Measurements from ENCODE around the gene STAP1.
A peak's percentile ranks its signal among the peaks of the same experiment; 100 is the strongest.
"Not testable (repeated sequence)": the region's sequence is repeated elsewhere in the genome, so short reads cannot be mapped to it uniquely, and the experiment has no call there.

Gene STAP1

GRCh38 chr4:67552146-67552792, 6.3 kb upstream of the STAP1 start:
- not testable (repeated sequence) for H3K4me3 ChIP-seq (ENCODE audit: low read depth, low read length)

GRCh38 chr4:67554096-67554495, 4.4 kb upstream of the STAP1 start:
- no peak for DNase-seq (ENCODE audit: low read depth)
- no peak overlapping the region for H3K4me3 ChIP-seq (ENCODE audit: low read depth, low read length)

More at GRCh38 chr4:67552146-67552792, 6.3 kb upstream of the STAP1 start:
- DNase-seq (ENCODE audit: low read depth) = not testable (repeated sequence)

- DNase-seq (ENCODE audit: low read depth) = no peak
- no peak overlapping the region for H3K4me3 ChIP-seq (ENCODE audit: low read depth, low read length)
Measured at GRCh38 chr4:67555447-67555846, 3.1 kb upstream of the STAP1 start.

GRCh38 chr4:67556436-67556835, 2.1 kb upstream of the STAP1 start:
- no peak overlapping the region for H3K4me3 ChIP-seq (ENCODE audit: low read depth, low read length)
- no peak for DNase-seq (ENCODE audit: low read depth)

- no peak for DNase-seq (ENCODE audit: low read depth)
- no peak overlapping the region for H3K4me3 ChIP-seq (ENCODE audit: low read depth, low read length)
Measured at GRCh38 chr4:67565284-67565683, 6.8 kb downstream of the STAP1 start.

- no peak overlapping the region for H3K4me3 ChIP-seq (ENCODE audit: low read depth, low read length)
- DNase-seq (ENCODE audit: low read depth) = no peak
Measured at GRCh38 chr4:67566335-67566734, 7.8 kb downstream of the STAP1 start.

- no peak overlapping the region for H3K4me3 ChIP-seq (ENCODE audit: low read depth, low read length)
- peak; percentile 36 for DNase-seq (ENCODE audit: low read depth)
Measured at GRCh38 chr4:67568820-67569219, 10.3 kb downstream of the STAP1 start.

GRCh38 chr4:67570537-67570936, 12.0 kb downstream of the STAP1 start:
- DNase-seq (ENCODE audit: low read depth) = no peak
- H3K4me3 ChIP-seq (ENCODE audit: low read depth, low read length) = no peak overlapping the region

GRCh38 chr4:67571975-67572374, 13.4 kb downstream of the STAP1 start:
- DNase-seq (ENCODE audit: low read depth) = no peak
- H3K4me3 ChIP-seq (ENCODE audit: low read depth, low read length) = no peak overlapping the region

GRCh38 chr4:67573193-67573592, 14.7 kb downstream of the STAP1 start:
- DNase-seq (ENCODE audit: low read depth) = no peak
- H3K4me3 ChIP-seq (ENCODE audit: low read depth, low read length) = no peak overlapping the region

- no peak overlapping the region for H3K4me3 ChIP-seq (ENCODE audit: low read depth, low read length)
- DNase-seq (ENCODE audit: low read depth) = no peak
Measured at GRCh38 chr4:67575232-67576058, 16.9 kb downstream of the STAP1 start.

GRCh38 chr4:67576059-67576466, 17.5 kb downstream of the STAP1 start:
- no peak overlapping the region for H3K4me3 ChIP-seq (ENCODE audit: low read depth, low read length)
- DNase-seq (ENCODE audit: low read depth) = no peak

GRCh38 chr4:67576538-67576937, 18.0 kb downstream of the STAP1 start:
- DNase-seq (ENCODE audit: low read depth) = no peak
- H3K4me3 ChIP-seq (ENCODE audit: low read depth, low read length) = no peak overlapping the region

GRCh38 chr4:67580577-67580976, 22.1 kb downstream of the STAP1 start:
- no peak for DNase-seq (ENCODE audit: low read depth)
- H3K4me3 ChIP-seq (ENCODE audit: low read depth, low read length) = no peak overlapping the region

- DNase-seq (ENCODE audit: low read depth) = no peak
- H3K4me3 ChIP-seq (ENCODE audit: low read depth, low read length) = no peak overlapping the region
Measured at GRCh38 chr4:67581208-67581857, 22.8 kb downstream of the STAP1 start.

- H3K4me3 ChIP-seq (ENCODE audit: low read depth, low read length) = no peak overlapping the region
- no peak for DNase-seq (ENCODE audit: low read depth)
Measured at GRCh38 chr4:67581913-67582312, 23.4 kb downstream of the STAP1 start.

- H3K4me3 ChIP-seq (ENCODE audit: low read depth, low read length) = no peak overlapping the region
- no peak for DNase-seq (ENCODE audit: low read depth)
Measured at GRCh38 chr4:67584496-67584895, 26.0 kb downstream of the STAP1 start.

- H3K4me3 ChIP-seq (ENCODE audit: low read depth, low read length) = no peak overlapping the region
- DNase-seq (ENCODE audit: low read depth) = no peak
Measured at GRCh38 chr4:67587156-67587555, 28.6 kb downstream of the STAP1 start.

- H3K4me3 ChIP-seq (ENCODE audit: low read depth, low read length) = no peak overlapping the region
- no peak for DNase-seq (ENCODE audit: low read depth)
Measured at GRCh38 chr4:67593741-67594175, 35.2 kb downstream of the STAP1 start.

- DNase-seq (ENCODE audit: low read depth) = no peak
- H3K4me3 ChIP-seq (ENCODE audit: low read depth, low read length) = no peak overlapping the region
Measured at GRCh38 chr4:67603310-67604028, 44.9 kb downstream of the STAP1 start.

Measured in skeletal muscle cell (primary cell).